ENCODE data around the gene CAMKK1. TPM values are rescaled to one million over a fixed set of nuclear protein-coding genes. Genes with fewer than 3 reads are reported as not detected.
"Not testable (repeated sequence)": the region's sequence is repeated elsewhere in the genome, so short reads cannot be mapped to it uniquely, and the experiment has no call there.

Gene CAMKK1
- total and polyA plus RNA-seq, 2 donors (not counting 1 experiment from before 2014, with no cell fraction given) = 4.5 to 35.9 TPM

- Histone ChIP-seq H3K9me3 (ENCODE audit: control extremely low read depth in 1 of 3, control insufficient read depth in 2 of 3, insufficient read depth in 1 of 3, low read length in 2 of 3) (no peaks in the 10 kb centered on the region), H3K4me2 (replicated peaks; ENCODE audit: low read depth, low read length, poor library complexity, severe bottlenecking) (peak overlapping the region; percentile 80), H3K79me2 (ENCODE audit: control insufficient read depth, insufficient read depth, low read length) (peaks cover 50% of the 10 kb centered on the region), H2AFZ (ENCODE audit: insufficient read depth, low read depth, low read length, poor library complexity, severe bottlenecking) (peak overlapping the region; percentile 99), H3K27me3 (replicated peaks in 1 of 4; ENCODE audit: control extremely low read depth in 1 of 4, control insufficient read depth in 3 of 4, insufficient read depth in 4 of 4, low read length in 3 of 4) (no peaks in the 10 kb centered on the region), H3K4me1 (ENCODE audit: control insufficient read depth in 2 of 2, insufficient read depth in 2 of 2, low read length in 2 of 2) (peaks cover 10 to 20% of the 10 kb centered on the region in 2 donors), H3K27ac (ENCODE audit: low read length in 2 of 2) (peak overlapping the region; percentile 72 to 94), H4K20me1 (ENCODE audit: control insufficient read depth, insufficient read depth, low read length, poor library complexity, severe bottlenecking) (peaks cover 31% of the 10 kb centered on the region), H3K4me3 (ENCODE audit: control extremely low read depth in 1 of 5, extremely low read depth in 1 of 5, insufficient read depth in 1 of 5, low read depth in 2 of 5, low read length in 4 of 5) (peak overlapping the region; percentile 54 to 96 (median 90)), H3K36me3 (replicated peaks in 1 of 2; ENCODE audit: control extremely low read depth in 1 of 2, control insufficient read depth in 1 of 2, extremely low read depth in 1 of 2, insufficient read depth in 2 of 2, low read length in 1 of 2) (peaks cover 0 to 24% of the 10 kb centered on the region in 2 experiments), H3K9ac (ENCODE audit: low read length) (peak overlapping the region; percentile 98)
- peak overlapping the region; percentile 86 for H3K27ac Mint-ChIP-seq
- peaks cover 26% of the 10 kb centered on the region for H3K4me1 Mint-ChIP-seq
- ChIA-PET CTCF (interaction anchor here (0.5 to 7.8 kb wide), 20 partner anchors 8 to 282 kb away, joined by 3 to 101 read pairs (median 7); no protein-coding TSS in a partner anchor), POLR2A (interaction anchor here (0.6 to 1.7 kb wide), 5 partner anchors 120 to 1939 kb away, joined by 3 to 9 read pairs (median 3); no protein-coding TSS in a partner anchor)
- intact Hi-C loops (cut with micrococcal nuclease) = loop anchor here (5.0 kb wide), 2 partner anchors 297 to 522 kb away; partner anchors contain the start of genes CYB5D2, UBE2G1 and ZZEF1
- DNase-seq (peak; percentile 52), ATAC-seq (ENCODE audit: low read depth) (no peak)
- no peak for TF ChIP-seq CTCF (IDR thresholded peaks at IDR 0.05)
- TF ChIP-seq EZH2 (IDR thresholded peaks at IDR 0.05; ENCODE audit: borderline replicate concordance, insufficient read depth, low read depth, low read length, poor library complexity, severe bottlenecking) = no peak
- no peaks in the 10 kb centered on the region for H3K9me3 Mint-ChIP-seq (ENCODE audit: insufficient read depth)
- WGBS (ENCODE audit: insufficient coverage) = 3% methylated on average over 8 of the region's 8 CpGs
- peak overlapping the region; percentile 92 for H3K4me3 Mint-ChIP-seq
- H3K27me3 Mint-ChIP-seq = no peaks in the 10 kb centered on the region
These were observed 47.6 kb downstream of the CAMKK1 start for GRCh38 chr17:3845291-3845620.

GRCh38 chr17:3844556-3844955 lies 48.3 kb downstream of the CAMKK1 start:
- not testable (repeated sequence) for H3K4me3 ChIP-seq (ENCODE audit: control extremely low read depth in 1 of 5, extremely low read depth in 1 of 5, insufficient read depth in 1 of 5, low read depth in 2 of 5, low read length in 4 of 5)
- peak overlapping the region; percentile 92 for H3K4me3 Mint-ChIP-seq
- WGBS (ENCODE audit: insufficient coverage) = 99% methylated on average over 8 of the region's 19 CpGs

More at GRCh38 chr17:3844556-3844955, 48.3 kb downstream of the CAMKK1 start:
- H3K27ac ChIP-seq (ENCODE audit: low read length in 2 of 2); H3K27me3 Mint-ChIP-seq; H3K9me3 Mint-ChIP-seq (ENCODE audit: insufficient read depth); ATAC-seq (ENCODE audit: low read depth); H2AFZ ChIP-seq (ENCODE audit: insufficient read depth, low read depth, low read length, poor library complexity, severe bottlenecking); H3K27me3 ChIP-seq (replicated peaks in 1 of 4; ENCODE audit: control extremely low read depth in 1 of 4, control insufficient read depth in 3 of 4, insufficient read depth in 4 of 4, low read length in 3 of 4); H3K9me3 ChIP-seq (ENCODE audit: control extremely low read depth in 1 of 3, control insufficient read depth in 2 of 3, insufficient read depth in 1 of 3, low read length in 2 of 3); H3K9ac ChIP-seq (ENCODE audit: low read length); DNase-seq; H3K27ac Mint-ChIP-seq: not testable (repeated sequence)
- Histone ChIP-seq H4K20me1 (ENCODE audit: control insufficient read depth, insufficient read depth, low read length, poor library complexity, severe bottlenecking) (peaks cover 31% of the 10 kb centered on the region), H3K36me3 (replicated peaks in 1 of 2; ENCODE audit: control extremely low read depth in 1 of 2, control insufficient read depth in 1 of 2, extremely low read depth in 1 of 2, insufficient read depth in 2 of 2, low read length in 1 of 2) (peaks cover 0 to 30% of the 10 kb centered on the region in 2 experiments), H3K4me1 (ENCODE audit: control insufficient read depth in 2 of 2, insufficient read depth in 2 of 2, low read length in 2 of 2) (peaks cover 10 to 20% of the 10 kb centered on the region in 2 donors), H3K79me2 (ENCODE audit: control insufficient read depth, insufficient read depth, low read length) (peaks cover 50% of the 10 kb centered on the region), H3K4me2 (replicated peaks; ENCODE audit: low read depth, low read length, poor library complexity, severe bottlenecking) (peak overlapping the region; percentile 80)
- CTCF ChIA-PET = interaction anchor here (1.0 to 7.8 kb wide), 21 partner anchors 13 to 242 kb away, joined by 3 to 101 read pairs (median 9); partner anchors contain the start of gene SHPK
- peaks cover 26% of the 10 kb centered on the region for H3K4me1 Mint-ChIP-seq
- intact Hi-C loops (cut with micrococcal nuclease) = loop anchor here (5.0 kb wide), 1 partner anchor 158 kb away; no protein-coding TSS in a partner anchor
- POLR2A ChIA-PET = interaction anchor here (1.2 to 1.3 kb wide), 2 partner anchors 104 to 148 kb away, joined by 3 to 6 read pairs; no protein-coding TSS in a partner anchor

All from B cell (primary cell).